ENCODE results near the gene MPG. TPM values are rescaled to one million over a fixed set of nuclear protein-coding genes. Genes with fewer than 3 reads are reported as not detected.

Gene MPG
- total and polyA plus RNA-seq, 2 of the 8 experiments (the other 6 are each of a cell fraction or from before 2014, with no cell fraction given) = 37.6 to 83.7 TPM

GRCh38 chr16:62283-62967 is 15.6 kb upstream of the MPG start:
- H2AK5ac ChIP-seq (ENCODE audit: low read depth, low read length) = no peak overlapping the region
- H3K4me1 ChIP-seq (replicated peaks in 1 of 4; ENCODE audit: control insufficient read depth in 3 of 4, insufficient read depth in 4 of 4, low read length in 3 of 4) = peaks cover 0 to 3% (median under 1%) of the 10 kb centered on the region in 4 experiments; a peak in 4 of 7 replicates
- no peak overlapping the region for H2BK15ac ChIP-seq (ENCODE audit: low read length)
- H3K27me3 ChIP-seq (replicated peaks in 1 of 4; ENCODE audit: control insufficient read depth in 3 of 4, extremely low read depth in 1 of 4, insufficient read depth in 3 of 4, low read length in 3 of 4) = no peaks in the 10 kb centered on the region
- no peak overlapping the region for H3K27ac ChIP-seq (ENCODE audit: low read depth, low read length)
- H3K23ac ChIP-seq (ENCODE audit: insufficient read length) = no peak overlapping the region
- no peak overlapping the region for H4K5ac ChIP-seq (ENCODE audit: insufficient read length, low read depth, low read length)
- H4K20me1 ChIP-seq (replicated peaks in 1 of 2; ENCODE audit: control insufficient read depth in 1 of 2, insufficient read depth in 2 of 2, low read length in 2 of 2) = peaks cover 13 to 27% of the 10 kb centered on the region in 2 experiments
- DNase-seq (ENCODE audit: low read depth in 1 of 2, low spot score in 2 of 2) (no peak), FAIRE-seq (no peak)
- H4K91ac ChIP-seq (replicated peaks; ENCODE audit: insufficient read length, low read length) = no peak overlapping the region
- H2BK12ac ChIP-seq (ENCODE audit: low read depth, low read length) = no peak overlapping the region
- H2BK120ac ChIP-seq (replicated peaks; ENCODE audit: low read depth, low read length) = no peak overlapping the region
- H3K9ac ChIP-seq (replicated peaks in 1 of 4; ENCODE audit: extremely low read depth in 1 of 4, low read depth in 3 of 4, low read length in 3 of 4) = no peak overlapping the region
- no peaks in the 10 kb centered on the region; the same call in 1 of the 2 replicates for H3K23me2 ChIP-seq (ENCODE audit: low read depth, low read length)
- H3K79me1 ChIP-seq (ENCODE audit: low read depth, low read length) = no peaks in the 10 kb centered on the region
- H3K9me3 ChIP-seq (ENCODE audit: insufficient read depth in 2 of 2, low read depth in 1 of 2, low read length in 1 of 2) = no peaks in the 10 kb centered on the region
- WGBS, 2 experiments (ENCODE audit: extremely low coverage in 1 of 2, insufficient coverage in 1 of 2, insufficient read length in 1 of 2, insufficient replicate concordance in 2 of 2, low coverage in 1 of 2, low lambda C conversion rate in 2 of 2, missing lambda C conversion rate in 1 of 2) = 94% methylated on average over 30 of the region's 34 CpGs; no CpG with 5 or more reads in 1 of the 2 experiments
- no peak overlapping the region for H2AFZ ChIP-seq (ENCODE audit: low read length)
- H4K8ac ChIP-seq (ENCODE audit: extremely low read depth, insufficient read depth, low read length) = no peak overlapping the region
- POLR2A ChIA-PET (ENCODE audit: partially characterized antibody) = interaction anchor here (0.8 to 16.6 kb wide), 7 partner anchors 9 to 57 kb away, joined by 3 to 153 read pairs (median 4); partner anchors contain the start of genes POLR3K, RHBDF1 and SNRNP25
- no peak overlapping the region for H3K4ac ChIP-seq (replicated peaks; ENCODE audit: insufficient read length, low read depth, low read length)
- H3K18ac ChIP-seq (ENCODE audit: extremely low read depth, low read length) = no peak overlapping the region
- no peak overlapping the region for H2BK20ac ChIP-seq (ENCODE audit: low read length)
- H3K14ac ChIP-seq (ENCODE audit: insufficient read length) = no peak overlapping the region
- H3K36me3 ChIP-seq (ENCODE audit: control insufficient read depth in 2 of 4, insufficient read depth in 4 of 4, low read length in 3 of 4) = peaks cover 14 to 32% (median 25%) of the 10 kb centered on the region in 4 experiments
- H3K79me2 ChIP-seq (ENCODE audit: control insufficient read depth in 1 of 2, insufficient read depth in 2 of 2, low read length in 2 of 2) = no peaks in the 10 kb centered on the region
- CTCF ChIA-PET (ENCODE audit: partially characterized antibody) = interaction anchor here (0.6 to 21.2 kb wide), 5 partner anchors 10 to 457 kb away, joined by 3 to 856 read pairs (median 3); partner anchors contain the start of genes MPG and RHBDF1
- no peak overlapping the region for H2BK5ac ChIP-seq (ENCODE audit: low read depth, low read length)
- no peak overlapping the region for H3K4me2 ChIP-seq (ENCODE audit: insufficient read depth in 1 of 2, low read depth in 2 of 2, low read length in 2 of 2)
- H3K4me3 ChIP-seq (ENCODE audit: extremely low read depth in 1 of 4, insufficient read depth in 2 of 4, low read depth in 3 of 4, low read length in 4 of 4) = no peak overlapping the region
- H3K56ac ChIP-seq (replicated peaks; ENCODE audit: insufficient read length, low read depth, low read length) = no peak overlapping the region
- TF ChIP-seq E2F6 (IDR thresholded peaks at IDR 0.05) = no peak
- no peak for TF ChIP-seq CHD2 (IDR thresholded peaks at IDR 0.05; ENCODE audit: low read length)
- TF ChIP-seq CBX8 (IDR thresholded peaks at IDR 0.05; ENCODE audit: borderline replicate concordance, low read depth, low read length) = no peak
- no peak for TF ChIP-seq JUN (IDR thresholded peaks at IDR 0.05; ENCODE audit: low read depth, low read length)
- TF ChIP-seq SIX5 (IDR thresholded peaks at IDR 0.05; ENCODE audit: low read depth, low read length) = no peak

Data from H1 (cell line).